ENCODE results near the gene SCGB1C2.

Gene SCGB1C2

DNA sequence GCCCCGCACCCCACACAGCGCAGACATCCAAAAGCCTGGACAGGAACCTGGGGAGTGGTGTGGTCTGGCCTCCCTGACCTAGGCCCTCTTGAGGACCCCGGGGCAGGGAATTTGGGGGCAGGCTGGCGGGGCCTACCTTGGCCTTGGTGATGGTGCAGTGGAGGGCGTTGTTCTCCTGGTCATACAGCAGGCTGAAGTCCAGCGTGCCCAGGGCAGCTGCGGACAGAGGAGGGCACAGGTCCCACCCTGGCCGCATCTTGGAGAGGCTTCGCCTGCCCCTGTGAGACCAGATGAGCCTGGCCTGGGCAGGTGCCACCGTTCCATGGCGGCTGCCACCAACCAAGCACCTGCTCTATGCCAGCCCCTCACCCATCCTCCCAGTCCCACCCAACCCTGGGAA is 35.0 kb downstream of the SCGB1C2 start:
- DNase-seq (ENCODE audit: low read depth), result no peak

GRCh38 chr17:173166-173911 is 36.0 kb downstream of the SCGB1C2 start:
- DNase-seq (ENCODE audit: low read depth), result no peak

GRCh38 chr17:177155-177554 is 39.8 kb downstream of the SCGB1C2 start:
- no peak for DNase-seq (ENCODE audit: low read depth)

DNA sequence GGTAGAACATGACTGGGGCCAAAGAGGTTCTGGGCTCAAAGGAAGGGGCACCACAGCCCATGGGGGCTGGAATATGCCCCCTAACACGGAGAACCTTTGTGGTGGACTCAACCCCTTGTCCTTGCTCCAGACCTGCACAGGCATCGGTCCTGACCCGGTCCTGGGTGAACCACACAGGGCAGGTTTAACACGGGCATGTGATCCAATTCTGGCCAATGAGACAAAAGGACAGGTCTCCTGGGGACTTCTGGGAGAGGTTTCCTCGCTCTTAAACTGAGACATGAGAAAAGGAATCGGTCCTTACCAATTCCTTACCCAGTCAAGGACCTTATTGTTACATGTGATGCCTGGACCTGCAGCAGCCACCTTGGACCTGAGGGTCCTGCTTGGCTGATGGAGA is 40.4 kb downstream of the SCGB1C2 start:
- no peak for DNase-seq (ENCODE audit: low read depth)

DNA sequence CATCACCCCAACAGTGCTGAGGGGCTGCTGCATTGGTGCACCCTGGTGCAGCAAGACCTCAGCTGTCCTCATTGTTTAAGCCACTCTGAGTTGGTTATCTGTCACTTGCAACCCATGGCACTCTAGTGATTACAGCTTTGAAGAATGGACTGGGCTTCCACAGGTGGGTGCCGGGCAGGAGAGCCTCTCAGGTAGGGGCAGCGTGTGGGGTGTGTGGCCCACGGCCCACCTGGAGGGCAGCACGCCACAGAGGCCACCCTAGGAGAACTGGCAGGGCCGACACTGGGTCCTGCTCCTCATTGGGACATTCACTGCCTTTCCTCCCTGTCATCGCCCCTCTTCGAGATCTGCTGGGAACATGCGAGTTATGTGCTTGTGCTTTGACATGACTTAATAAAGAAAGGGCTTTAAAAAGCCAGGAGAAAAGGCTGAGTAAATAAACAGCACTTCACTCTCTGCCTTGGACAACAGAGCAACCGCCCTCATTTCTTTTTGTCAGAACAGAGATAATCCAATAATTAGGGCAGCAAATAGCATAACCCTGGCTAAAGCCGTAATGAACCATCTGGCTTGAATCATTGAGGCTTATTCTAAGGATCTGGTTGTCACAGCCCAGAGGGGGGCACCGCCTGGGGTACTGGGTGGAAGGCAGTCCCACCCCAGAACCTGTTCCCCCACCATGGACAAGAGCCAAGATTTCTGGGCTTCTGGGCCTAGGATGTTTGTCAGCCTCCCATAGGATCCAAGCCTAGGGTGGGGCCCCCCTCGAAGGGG is 41.1 kb downstream of the SCGB1C2 start:
- DNase-seq (ENCODE audit: low read depth), result no peak

DNA sequence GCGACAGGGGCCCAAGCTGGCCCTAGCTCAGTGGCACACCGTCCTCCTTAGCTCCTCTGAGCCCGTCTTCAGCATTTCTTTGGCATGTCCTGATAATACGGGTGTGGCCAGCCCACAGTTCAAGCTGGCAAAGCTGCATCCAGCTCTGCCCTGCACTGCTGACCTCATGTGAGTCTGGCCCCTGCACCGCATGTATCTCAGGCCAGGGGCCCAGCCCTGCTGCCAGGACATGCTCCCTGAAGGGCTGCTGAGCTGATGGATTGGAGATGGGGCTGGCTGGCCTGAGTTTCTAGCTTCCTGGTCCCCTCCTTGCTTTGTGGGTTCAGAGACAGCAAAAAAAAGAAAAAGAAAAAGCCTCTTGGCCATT is 41.7 kb downstream of the SCGB1C2 start:
- DNase-seq (ENCODE audit: low read depth), result no peak

DNA sequence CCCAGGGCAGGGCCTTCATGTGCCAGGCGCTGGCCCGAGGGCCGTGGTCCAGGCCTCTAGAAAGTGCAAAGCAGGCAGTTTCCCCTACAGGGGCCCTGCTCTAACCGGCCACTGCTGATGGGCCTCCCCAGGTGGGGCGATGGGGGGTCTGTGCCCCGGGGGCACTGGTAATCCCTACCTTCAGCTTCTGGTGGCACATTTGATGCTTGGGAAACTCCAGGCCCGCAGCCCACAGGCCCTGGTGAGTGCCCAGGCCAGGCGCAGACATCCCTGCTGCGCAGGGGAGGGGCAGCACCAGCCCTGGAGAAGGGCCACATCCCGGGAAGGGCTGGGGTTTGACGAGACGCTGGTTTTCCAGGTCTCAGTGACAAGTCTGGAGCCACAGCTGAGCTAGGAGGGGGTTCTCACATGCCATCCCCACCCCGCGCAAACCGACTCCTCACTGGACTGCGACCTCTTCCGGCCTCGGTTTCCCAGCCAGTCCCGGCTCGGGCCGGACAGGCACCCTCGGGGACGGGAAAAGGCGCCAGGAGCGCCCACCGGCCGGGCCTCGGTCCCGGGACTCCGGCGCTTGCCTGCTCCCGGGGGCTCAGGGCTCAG is 42.5 kb downstream of the SCGB1C2 start:
- DNase-seq (ENCODE audit: low read depth), result no peak

DNA sequence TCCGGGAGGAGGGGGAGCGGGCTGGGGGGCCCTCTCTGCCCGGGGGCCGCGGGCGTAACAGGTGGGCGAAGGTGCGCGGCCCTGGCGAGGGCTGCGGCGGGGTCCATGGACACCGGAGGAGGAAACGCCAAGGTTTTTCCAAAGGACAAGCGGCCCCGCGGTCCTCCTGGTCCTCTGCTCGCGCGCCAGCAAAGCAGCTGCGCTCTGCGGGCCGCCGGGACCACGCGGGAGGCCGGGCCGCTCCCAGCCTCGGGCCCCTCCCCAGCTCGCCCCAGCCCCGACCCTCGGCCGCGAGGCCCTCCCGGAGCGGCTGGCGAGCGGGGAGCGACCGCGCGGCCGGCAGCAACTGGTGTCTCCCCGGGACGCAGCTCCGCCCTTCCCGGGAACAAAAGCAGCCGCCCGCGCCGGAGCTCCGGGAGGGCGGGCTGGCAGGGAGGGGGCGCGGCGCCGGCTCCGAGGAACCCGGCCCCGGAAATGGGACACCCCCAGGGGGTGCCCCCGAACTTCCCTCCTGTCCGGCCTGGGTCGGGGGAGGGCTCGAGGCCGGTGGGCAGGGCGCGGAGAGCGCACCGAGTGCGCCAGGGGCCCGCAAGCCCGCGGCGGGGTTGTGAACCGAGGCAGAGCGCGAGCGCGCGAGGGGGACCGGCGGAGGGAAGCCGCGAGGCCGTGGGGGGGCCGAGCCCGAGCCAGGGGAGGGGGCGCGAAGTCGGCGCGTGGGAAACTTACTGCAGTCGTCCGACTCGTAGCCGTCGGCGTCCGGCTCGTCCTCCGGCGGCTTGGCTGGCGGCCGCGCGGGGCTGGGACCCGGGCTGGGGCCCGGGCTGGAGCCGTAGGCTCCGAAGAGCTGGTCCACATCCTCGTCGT is 43.2 kb downstream of the SCGB1C2 start:
- no peak for DNase-seq (ENCODE audit: low read depth)

DNA sequence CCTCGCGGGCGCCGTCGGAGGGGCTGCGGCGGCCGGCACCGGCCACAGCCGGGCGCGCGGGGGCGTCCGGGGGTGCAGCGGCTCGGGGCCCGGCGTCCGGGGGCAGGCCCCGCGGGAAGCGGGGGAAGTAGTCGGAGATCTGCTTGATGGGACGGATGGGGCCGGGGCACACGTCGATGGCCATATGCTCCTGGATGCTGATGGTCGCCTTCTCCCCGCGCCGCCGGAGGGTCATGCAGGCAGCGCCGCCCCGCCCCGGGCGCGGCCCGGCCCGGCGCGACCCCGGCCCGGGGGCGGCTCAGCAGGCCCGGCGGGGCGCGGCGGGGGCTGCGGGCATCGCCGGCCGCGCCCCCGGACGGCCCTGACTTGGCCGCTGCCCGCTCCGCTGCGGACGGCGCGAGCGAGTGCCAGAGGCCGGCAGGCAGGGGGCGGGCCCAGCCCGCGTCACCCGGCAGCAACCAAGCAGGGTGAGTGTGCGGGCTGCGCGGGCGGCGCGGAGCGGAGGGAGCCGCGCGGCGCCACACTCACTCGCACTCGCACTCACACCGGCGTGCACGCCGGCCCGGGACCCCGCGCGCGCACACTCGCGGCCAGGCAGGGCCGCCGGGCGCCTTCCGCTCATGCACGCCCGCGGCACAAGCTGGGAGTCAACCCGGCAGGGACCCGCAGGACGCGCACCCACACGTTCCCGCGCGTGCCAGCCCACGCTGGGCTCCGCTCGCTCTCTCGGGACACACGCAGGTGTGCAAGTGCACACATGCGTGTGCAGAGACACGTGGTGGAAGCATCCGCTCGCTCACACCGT is 44.1 kb downstream of the SCGB1C2 start, which contains the start of gene DOC2B:
Gene DOC2B (minus strand): TSS at position 406 of the 805 bp plus-strand sequence. CDS start 171 bp downstream, at position 235.
- DNase-seq (ENCODE audit: low read depth), result no peak

DNA sequence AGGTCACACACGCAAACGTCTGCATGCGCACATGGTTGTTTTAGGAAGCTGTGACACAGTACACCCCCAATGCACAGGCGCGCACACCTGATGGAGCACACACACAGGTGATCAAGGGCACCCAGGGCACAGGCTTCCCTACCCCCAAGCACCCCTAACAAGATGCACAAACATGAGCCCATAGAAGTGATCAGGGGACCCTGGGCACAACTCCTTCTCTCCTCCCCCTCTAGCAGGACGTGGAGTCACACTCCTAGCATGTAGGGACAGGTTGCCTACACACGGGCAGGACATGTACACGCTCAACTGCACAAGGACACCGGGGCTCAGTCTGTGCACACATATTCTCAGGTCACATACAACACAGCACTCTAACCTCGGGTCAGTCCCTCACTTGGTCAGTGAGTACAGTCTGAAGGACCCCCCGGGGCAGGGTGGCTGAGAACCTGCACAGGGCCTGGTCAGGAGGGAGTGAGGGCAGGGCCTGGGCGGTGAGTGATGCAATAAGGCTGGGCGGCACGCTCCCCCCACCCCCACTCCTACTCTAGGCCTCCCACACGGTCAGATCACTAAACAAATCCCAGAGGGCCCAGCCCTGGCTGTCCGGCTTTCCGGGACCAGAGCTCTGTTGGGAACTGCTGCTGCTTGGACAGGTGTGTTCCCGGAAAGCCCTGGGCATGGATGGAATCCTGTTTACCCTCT is 44.8 kb downstream of the SCGB1C2 start:
- DNase-seq (ENCODE audit: low read depth), result no peak

DNA sequence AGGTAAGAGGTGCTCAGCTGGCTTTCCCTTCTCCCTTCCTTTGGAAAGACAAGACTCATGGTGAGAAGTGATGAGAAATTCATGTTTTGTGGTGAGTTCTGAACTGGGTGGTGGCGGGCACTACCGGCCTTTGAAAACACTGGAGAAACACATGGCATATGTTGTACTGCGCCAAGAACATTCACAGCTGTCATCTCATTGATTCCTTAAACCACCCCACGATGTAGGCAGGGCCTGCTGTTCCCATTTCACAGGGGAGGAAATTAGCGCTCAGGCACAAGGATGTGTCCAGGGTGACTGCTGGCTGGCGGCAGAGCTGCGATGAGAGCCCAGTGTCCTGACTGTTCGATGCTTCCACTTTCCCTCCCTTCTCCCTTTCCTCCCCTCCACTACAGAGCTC is 45.7 kb downstream of the SCGB1C2 start:
- no peak for DNase-seq (ENCODE audit: low read depth)

DNA sequence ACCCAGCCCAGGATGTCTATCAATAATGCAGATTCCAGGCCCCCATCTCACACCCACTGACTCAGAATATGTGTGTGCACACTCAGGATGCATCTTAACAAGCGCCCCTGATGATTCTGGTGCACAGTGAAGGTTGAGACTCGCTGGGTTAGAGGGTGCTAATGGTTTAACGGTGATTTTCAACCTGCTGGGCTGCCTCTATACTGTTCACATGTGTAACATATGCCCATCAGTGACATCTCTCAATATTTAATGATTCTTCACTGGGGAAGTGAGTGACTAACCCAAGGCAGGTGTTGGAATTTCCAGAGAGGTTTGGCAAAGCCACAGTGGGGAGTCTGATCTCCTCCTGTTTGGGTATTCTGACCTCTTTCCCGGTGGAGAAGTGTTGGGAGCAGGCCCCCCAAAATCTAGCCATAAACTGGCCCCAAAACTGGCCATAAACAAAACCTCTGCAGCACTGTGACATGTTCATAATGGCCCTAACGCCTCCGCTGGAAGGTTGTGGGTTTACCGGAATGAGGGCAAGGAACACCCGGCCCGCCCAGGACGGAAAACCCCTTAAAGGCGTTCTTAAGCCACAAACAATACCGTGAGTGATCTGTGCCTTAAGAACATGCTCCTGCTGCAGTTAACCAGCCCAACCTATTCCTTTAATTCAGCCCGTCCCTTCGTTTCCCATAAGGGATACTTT is 48.2 kb downstream of the SCGB1C2 start:
- DNase-seq (ENCODE audit: low read depth), result no peak

- DNase-seq (ENCODE audit: low read depth), result no peak
Measured at GRCh38 chr17:187130-187529, 49.8 kb downstream of the SCGB1C2 start.

Measured in fibroblast of the conjunctiva (primary cell).